DOHH2 (cell line): ENCODE measurements around the gene PDE4B.

ENCODE experiments used
- CTCF ChIP-seq: fragments of 200-600 bp; sonication (generic); IDR thresholded peaks from one replicate; pipeline ENCODE4 v1.5.1; 2014; ENCODE audit warnings: antibody characterized with exemption, mild to moderate bottlenecking, low read depth, low read length; ENCODE audit not compliant: poor library complexity, severe bottlenecking
- EZH2phosphoT487 ChIP-seq: fragments of 200-600 bp; sonication (generic); IDR thresholded peaks from 2 replicates; pipeline ENCODE4 v1.6.1; 2017; ENCODE audit warnings: borderline replicate concordance, mild to moderate bottlenecking, antibody characterized with exemption, low read length, moderate library complexity, mixed read lengths

DNA sequence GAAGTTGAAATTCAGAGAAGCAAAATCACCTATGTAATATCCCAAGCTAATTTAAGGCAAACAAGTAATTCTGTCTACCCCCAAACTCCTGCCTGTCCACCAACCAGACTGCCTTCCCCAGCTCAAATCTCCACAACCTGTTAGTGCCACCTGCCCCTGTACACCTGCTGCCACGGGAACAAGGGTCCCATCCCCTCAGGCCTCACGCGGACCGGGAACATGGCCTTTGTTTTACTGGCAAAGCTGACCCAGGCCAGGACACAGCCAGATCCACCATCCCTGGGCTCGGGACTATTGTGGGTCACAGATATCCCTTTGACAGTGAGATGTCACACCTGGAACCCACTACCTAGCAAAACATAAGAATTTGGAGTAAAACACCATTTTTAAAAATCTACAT is 601.9 kb downstream of the PDE4B start:
- TF ChIP-seq CTCF (no peak), EZH2phosphoT487 (no peak)
